Liver (tissue), 3 donors: ENCODE measurements around the gene CDK5RAP2.

Source experiments
- ATF3 ChIP-seq: IDR thresholded peaks from 2 replicates; pipeline ENCODE4 v1.6.1; 2016; ENCODE audit warnings: antibody characterized with exemption
- CTCF ChIP-seq: fragments of 150-350 bp; IDR thresholded peaks from 2 replicates; pipeline ENCODE4 v1.5.1; 2017; ENCODE audit warnings: improper control_type of control experiment, low read depth, low read length; ENCODE audit not compliant: missing input control
- EGR1 ChIP-seq, 2 donors: IDR thresholded peaks; 2 replicates each; pipeline ENCODE4 v1.6.1; 2016 to 2018; ENCODE audit warnings: antibody characterized with exemption in 2 of 2, low read depth in 2 of 2
- FOXA1 ChIP-seq: IDR thresholded peaks from 2 replicates; pipeline ENCODE4 v1.6.1; 2016; ENCODE audit warnings: antibody characterized with exemption
- GABPA ChIP-seq, 2 donors: IDR thresholded peaks in 1 of 2; conservative IDR thresholded peaks in 1 of 2; 2 replicates each; pipeline ENCODE4 v1.6.1; 2016; ENCODE audit warnings: antibody characterized with exemption in 2 of 2, mild to moderate bottlenecking in 1 of 2, moderate library complexity in 1 of 2
- HNF4A ChIP-seq, 2 donors: conservative IDR thresholded peaks; 2 replicates each; pipeline ENCODE4 v1.6.1; 2016; ENCODE audit warnings: antibody characterized with exemption in 2 of 2, mild to moderate bottlenecking in 2 of 2
- JUND ChIP-seq, 2 donors: IDR thresholded peaks; 2 replicates each; pipeline ENCODE4 v1.6.1; 2016; ENCODE audit warnings: antibody characterized with exemption in 2 of 2
- MAX ChIP-seq: IDR thresholded peaks from 2 replicates; pipeline ENCODE4 v1.6.1; 2016; ENCODE audit warnings: antibody characterized with exemption
- RAD21 ChIP-seq, 2 donors: IDR thresholded peaks; 2 replicates each; pipeline ENCODE4 v1.6.1; 2016; ENCODE audit warnings: antibody characterized with exemption in 2 of 2, mild to moderate bottlenecking in 2 of 2
- REST ChIP-seq: IDR thresholded peaks from 2 replicates; pipeline ENCODE4 v1.6.1; 2016; ENCODE audit warnings: antibody characterized with exemption, mild to moderate bottlenecking
- SP1 ChIP-seq: IDR thresholded peaks from 2 replicates; pipeline ENCODE4 v1.6.1; 2018; ENCODE audit warnings: antibody characterized with exemption, mild to moderate bottlenecking
- TAF1 ChIP-seq: conservative IDR thresholded peaks from 2 replicates; pipeline ENCODE4 v1.6.1; 2016; ENCODE audit warnings: antibody characterized with exemption, mild to moderate bottlenecking
- donor health status: healthy.
- donor health status: healthy.

GRCh38 chr9:120568816-120569215 lies 11.2 kb downstream of the CDK5RAP2 start:
- TF ChIP-seq REST (no peak), JUND (IDR thresholded peaks at IDR 0.05) (no peak), CTCF (no peak), ATF3 (no peak), SP1 (no peak), RAD21 (IDR thresholded peaks at IDR 0.05) (no peak), FOXA1 (no peak), EGR1 (IDR thresholded peaks at IDR 0.05; ENCODE audit: low read depth in 2 of 2) (no peak), GABPA (IDR thresholded peaks at IDR 0.05 in 1 of 2, conservative IDR thresholded peaks at IDR 0.05 in 1 of 2) (no peak), MAX (no peak), TAF1 (no peak), HNF4A (conservative IDR thresholded peaks at IDR 0.05) (no peak)
